OCI-M2 (cell line): ENCODE measurements around the gene TDRD9.

Experiments used
- DNase-seq: peaks from one replicate; lab custom pipeline; 2025; ENCODE audit not compliant: unreplicated experiment; lab: John Stamatoyannopoulos, UW

TDRD9 gene

DNA sequence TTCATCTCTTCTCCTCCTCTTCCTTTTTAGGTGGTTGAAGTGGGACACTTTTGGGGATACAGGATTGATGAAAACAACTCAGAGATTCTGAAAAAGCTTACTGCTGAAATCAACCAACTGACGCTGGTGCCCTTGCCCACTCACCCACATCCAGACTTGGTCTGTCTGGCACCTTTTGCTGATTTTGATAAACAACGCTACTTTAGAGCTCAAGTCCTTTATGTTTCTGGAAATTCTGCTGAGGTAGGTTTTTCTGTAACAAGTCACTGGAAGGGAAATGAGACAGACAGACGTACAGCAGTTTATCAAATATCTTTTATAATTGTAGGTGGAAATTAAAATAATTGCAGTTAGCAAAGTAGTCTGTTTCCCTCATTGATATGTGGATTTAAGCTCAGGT lies 97.3 kb downstream of the TDRD9 start:
- DNase-seq, result no peak

DNA sequence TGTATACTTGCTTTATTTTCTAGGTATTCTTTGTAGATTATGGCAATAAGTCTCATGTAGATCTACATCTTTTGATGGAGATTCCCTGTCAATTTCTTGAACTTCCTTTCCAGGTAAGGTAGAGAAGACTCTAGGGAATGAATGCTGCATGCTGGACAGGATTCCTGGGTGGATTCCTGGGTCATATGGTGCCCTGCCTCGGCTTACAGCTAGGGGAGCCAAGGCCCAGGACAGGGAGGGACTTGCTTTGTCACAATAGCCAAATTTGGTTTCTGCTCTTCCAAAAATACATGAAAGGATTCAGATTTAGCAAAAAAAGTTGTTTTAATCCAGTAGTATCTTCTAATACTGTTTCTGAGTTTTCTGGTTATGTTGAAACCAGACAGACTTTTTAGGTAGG lies 97.8 kb downstream of the TDRD9 start:
- DNase-seq, result no peak

DNA sequence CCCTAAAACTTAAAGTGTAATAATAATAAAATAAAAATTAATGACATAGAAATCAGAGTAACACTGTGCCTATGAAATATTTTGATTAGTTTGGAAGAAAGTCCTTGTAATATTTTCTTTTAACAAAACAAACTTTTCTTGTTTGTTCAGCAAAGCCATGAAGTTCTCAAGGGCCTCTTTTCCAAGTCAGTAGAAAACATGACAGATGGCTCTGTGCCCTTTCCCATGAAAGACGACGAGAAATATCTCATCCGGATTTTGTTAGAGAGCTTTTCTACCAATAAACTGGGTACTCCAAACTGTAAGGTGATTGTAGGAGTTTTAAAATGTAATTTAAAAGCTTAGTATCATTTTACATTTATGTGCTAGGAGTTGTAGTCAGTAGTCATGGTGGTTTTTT lies 102.7 kb downstream of the TDRD9 start:
- DNase-seq, result no peak

DNA sequence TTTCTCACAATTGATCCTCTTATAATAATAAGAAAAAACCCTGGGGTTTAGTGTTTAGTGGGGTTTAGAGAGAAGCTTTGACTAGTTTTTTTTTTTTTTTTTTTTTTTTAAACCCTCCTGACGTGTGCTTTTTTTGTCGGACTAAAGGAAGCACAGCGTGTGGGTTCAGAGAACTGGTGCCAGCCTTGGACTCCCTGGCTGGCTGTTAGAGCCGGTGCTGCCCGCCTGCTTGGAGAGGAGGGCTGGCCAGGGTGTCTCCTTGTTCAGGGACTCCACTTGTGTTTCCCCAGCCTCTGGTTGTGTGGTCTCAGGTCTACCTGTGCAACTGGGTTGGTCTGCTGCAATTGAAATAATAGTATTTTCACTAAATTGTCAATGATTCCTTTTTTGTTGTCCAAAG lies 103.1 kb downstream of the TDRD9 start:
- DNase-seq, result no peak

DNA sequence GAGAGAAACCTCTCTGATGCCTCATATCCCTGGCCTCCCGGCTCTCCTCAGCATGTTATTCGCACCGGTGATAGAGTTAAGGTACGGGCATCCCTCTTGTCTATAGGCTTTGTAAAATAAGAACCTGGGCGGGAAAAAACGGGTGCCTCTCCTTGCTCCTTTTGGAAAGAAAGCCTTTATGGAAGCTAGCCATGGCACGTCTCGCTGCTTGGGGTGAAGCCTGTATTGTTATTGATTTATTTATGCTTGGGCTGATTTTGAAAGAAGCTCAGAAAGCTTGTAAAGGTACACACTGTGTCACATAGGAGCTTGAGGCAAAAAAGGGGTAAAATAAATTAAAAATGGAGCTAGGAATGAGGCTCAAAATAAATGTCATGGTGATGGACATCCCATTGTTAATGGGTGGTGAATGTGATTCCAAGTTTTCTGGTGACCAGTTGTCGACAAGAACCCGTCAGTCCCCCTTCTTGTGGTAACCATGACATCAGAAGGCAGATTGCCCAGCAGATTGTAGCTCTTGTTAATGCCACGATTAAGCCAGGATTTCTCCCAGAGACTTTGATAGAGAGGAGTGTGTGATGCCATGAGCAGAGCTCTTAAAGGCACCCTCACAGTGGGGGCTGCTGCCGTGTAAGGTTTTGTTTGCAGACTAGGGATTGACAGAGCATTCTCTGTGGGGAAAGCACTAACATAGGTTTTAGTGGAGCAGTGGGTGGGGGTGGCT lies 106.9 kb downstream of the TDRD9 start:
- DNase-seq, result no peak

DNA sequence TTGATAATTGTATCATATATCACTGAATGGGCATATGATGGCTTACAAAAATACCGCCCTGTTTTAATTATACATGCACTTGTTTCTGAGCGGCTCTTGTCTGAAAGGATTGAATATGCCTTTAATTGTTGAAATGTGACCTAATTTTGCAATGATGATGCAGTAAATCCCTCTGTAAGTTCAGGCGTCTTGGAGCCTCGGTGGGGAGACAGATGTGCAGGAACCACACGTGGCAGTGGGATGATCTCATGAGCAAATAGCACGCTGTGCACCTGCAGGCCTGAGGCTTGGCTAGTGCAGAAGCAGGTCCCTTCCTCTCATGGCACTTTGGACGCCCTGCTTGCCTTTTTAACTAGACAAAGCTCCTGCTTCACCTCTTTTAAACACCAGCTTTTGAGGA lies 108.0 kb downstream of the TDRD9 start:
- no peak for DNase-seq

DNA sequence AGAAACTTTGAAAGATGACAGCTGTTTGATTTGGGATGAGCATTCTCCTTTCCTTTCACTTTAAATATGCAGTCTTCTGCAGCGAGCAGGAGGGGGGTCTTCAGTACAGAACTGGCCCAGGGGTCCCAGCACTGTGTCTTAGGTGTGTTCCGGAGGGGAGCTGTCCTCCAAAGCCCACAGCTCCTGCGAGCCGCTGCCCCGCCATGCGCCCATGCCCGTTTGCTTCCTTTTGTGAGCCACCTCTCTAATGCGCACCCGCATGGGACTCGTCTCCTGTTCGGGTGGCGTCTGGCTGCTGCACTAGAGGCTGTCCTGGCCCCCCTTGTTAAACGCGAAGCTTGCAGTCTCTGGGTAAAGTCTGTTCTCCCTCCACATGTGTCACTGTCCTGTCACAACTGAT lies 108.8 kb downstream of the TDRD9 start:
- DNase-seq, result no peak

DNA sequence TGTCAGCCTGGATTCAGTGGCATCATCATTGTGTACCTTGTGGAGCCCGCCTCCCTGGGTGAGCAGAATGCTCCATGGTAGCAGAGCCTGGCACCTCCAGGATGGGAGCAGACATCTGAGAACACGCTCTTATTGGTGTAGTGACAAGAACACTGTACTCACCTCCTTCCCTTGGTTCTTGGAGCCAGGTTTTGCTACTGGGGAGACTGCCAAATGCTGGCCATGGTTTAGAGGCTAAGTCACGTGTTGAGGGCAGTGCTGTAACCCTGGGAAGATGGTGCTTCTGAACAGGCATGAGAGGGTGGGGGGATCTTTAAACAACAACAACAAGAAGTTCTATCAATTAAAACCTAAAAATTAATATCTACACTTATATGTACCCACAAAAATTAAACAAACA lies 109.6 kb downstream of the TDRD9 start:
- DNase-seq, result no peak

DNA sequence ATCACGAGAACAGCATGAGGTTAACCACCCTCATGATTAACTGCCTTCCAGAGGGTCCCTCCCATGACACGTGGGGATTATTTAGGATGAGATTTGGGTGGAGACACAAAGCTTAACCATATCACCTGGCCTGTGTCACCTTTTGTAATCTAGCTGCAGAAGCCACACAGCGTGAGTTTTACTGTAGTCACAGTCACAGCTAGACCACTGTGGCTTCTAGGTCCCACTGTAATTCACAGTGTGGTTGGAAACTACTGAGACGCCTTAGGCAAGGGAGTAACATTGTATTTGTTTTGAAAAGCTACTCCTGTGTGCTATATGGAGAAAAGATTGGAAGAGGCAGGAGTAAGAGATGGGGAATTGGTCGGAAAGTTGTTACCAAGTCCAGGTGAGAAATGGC lies 111.0 kb downstream of the TDRD9 start:
- DNase-seq, result no peak

DNA sequence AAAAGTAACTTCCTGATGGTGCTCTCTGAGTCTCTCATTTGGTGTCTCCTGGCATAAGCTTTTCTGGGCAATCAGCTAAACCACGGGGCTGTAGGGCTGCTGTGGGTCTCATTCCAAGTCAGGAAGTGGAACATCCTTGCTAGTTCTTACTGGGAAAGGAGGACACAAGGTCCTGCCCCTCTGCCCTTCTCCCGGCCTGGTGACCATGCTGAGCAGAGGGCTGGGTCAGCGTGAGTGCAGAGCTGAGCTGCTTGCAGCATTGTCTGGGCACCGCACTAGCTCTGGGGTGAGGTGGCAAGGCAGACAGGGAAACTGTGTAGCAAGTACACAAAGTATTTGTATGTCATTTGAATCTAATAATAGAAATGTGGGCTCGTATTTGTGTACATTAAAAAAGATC lies 112.3 kb downstream of the TDRD9 start:
- no peak for DNase-seq

DNA sequence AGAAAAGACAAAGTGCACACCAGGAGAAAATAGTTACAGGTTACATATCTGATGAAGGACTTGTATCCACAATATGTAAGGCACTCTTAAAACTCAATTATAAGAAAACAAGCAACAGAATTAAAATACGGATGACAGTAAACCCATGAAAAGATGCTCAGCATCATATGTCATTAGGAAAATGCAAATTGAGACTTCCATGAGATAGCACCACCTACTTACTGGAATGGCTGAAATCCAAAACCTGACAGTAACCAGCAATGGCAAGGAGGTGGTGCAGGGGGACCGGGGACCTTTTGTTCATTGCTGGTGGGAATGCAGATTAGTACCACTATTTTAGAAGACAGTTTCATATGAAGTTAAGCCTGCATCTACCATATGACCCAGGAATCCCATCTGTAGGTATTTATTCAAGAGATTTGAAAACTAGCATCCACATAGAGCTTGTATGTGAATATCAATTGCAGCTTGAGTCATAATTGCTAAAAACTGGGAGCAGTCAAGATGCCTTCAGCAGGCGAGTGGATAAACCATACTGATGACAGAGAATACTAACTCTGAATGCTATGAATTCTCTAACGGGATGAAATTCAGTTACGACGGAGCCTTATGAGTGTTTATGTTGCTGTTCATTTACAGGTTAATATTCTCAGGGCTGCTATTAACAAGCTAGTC lies 113.3 kb downstream of the TDRD9 start:
- DNase-seq, result no peak

DNA sequence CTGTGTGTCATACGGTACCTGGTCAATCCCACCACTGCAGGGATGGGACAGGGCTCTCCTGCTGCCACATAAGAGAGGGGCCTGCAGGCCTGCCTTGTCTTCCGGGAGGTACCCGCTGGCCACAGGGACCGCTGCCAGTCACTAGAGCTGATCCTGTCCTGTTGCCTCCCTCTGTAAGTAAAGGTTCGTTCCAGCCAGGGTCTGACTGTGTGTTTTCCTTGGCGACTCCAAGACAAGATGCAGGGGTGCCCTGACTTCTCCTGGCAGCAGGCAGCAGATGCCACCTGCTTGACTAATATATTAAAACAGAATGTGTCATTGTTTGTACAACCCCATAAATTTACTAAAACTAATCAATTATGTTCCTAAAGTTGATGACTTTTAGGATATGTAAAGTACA lies 115.8 kb downstream of the TDRD9 start:
- no peak for DNase-seq

DNA sequence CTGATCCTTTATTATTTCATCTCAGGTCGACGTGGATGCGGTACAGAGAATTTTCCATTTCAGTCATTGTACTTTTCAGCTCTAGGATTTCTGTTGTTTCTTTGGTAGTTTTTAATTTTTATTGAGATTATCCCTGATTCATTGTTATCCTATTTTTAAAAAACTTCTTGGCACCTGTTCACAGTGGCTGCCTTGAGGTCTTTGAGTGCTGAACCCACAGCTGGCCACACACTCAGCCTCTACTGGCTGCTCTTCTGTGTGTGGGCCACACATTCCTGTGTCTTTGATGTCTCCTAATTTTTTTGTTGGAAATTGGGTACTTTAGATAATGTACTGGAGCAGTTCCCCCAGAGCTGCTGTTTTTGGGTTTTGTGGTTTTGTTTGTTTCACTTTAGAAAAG lies 119.5 kb downstream of the TDRD9 start:
- no peak for DNase-seq

DNA sequence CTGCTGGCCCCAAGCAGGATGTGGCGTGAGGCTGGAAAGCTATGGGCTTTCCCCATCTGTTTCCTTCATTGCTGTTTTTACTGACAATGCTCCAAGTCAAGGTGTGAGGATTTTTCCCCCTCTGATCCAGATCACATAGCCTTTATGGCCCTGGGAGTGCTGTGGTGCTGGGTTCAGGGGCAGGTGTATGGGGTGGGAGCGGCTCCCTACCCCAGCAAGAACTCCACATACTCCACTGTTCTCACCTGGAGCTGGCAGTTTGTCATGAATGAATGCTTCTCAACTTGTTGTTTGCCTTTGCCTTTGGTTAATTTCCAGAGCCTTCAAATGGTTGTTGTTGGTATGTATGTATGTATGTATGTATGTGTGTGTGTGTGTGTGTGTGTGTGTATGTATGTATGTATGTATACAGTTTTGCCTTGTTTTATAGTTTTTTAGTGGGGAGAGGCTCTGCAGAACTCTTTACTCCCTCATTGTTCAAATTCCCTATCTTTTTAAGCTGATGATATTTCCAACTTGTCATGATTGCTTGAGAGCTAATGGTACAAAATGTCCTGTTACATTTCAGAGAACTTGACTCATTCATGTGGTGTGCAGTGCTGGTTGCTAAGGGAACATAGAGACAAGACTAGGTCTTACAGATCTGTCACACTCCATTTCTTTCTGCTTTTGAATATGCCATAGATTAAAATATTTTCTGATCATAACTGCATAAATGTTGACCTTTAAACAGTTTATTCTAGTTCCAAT lies 120.7 kb downstream of the TDRD9 start:
- DNase-seq, result no peak

DNA sequence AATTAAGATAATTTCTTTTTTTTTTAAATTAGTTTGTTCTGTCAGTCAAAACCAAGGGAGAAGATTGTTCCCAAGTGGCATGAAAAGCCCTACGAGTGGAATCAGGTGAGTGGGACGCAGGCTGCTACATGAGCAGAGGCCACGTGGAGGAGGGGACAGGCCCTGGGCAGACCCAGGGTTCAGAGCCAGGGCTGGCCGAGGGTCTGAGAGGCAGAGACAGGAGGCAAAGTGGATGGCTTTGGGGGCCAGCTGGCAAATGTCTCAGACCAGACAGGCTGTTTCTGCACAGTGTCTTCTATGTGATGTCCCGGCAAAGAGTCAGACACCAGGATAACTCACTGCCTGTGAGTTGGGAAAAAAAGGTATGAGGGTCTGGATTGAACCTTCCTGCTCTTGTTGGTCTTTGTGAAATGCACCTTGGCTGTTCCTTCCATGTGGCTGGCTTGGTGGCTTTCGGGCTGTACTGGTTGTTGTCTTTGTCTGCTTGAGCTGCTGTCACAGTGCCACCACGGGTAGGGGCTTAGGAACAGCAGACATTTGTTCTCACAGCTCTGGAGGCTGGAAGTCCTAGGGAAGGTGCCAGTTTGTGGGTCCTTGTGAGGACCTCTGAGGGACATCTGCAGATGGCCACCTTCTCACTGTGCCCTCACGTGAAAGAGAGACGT lies 121.5 kb downstream of the TDRD9 start:
- no peak for DNase-seq

DNA sequence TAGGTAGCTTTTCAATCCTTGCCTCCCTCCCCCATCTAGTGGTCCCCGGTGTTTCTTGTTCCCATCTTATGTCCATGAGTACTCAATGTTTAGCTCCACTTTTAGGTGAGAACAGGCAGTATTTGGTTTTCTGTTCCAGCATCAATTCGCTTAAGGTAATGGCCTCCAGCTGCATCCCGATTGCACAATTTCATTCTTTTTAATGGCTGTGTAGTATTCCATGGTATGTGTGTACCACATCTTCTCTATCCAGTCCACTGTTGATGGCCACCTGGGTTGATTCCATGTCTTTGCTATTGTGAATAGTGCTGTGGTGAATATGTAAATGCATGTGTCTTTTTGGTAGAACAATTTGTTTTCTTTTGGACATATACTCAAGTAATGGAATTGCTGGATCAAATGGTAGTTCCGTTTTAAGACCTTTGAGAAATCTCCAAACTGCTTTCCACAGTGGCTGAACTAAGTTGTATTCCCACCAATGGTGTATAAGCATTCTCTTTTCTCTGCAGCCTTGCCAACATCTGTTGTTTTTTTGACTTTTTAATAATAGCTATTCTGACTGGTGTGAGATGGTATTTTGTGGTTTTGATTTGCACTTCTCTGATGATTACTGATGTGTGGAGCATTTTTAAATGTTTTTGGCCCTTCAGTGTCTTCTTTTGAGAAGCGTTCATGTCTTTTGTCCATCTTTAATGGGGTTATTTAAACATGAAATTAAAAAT lies 123.0 kb downstream of the TDRD9 start:
- no peak for DNase-seq

DNA sequence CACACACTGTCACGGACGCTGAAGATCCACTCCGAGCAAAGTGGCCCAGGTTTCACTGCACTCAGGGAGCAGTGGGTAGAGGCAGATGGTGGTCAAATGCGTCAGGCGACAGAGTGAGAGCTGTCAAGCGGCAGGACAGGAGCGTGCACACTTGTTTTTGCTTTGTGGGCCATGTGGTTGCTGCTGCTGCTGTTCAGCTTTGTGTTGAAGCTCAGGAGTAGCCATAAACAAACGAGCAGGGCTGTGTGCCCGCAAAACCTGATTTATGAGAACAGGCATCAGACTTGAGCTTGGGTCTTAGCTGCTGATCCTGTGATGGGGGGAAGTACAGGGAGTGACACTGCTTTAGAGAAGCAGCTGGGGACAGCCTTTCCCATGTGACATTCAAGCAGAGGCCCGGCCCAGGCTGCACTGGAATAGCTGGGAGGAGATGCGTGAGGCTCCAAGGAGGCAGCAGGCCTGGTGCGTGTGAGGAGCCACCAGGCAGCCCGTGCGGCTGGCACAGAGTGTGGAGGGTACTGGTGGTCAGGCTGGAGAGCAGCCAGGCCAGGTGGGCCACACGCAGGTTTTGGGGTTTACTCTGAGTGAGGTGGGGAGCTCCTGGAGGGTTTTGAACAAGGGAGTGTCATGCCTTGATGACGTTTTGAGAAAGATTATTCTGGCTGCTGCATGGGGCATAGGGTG lies 126.1 kb downstream of the TDRD9 start:
- DNase-seq, result no peak

DNA sequence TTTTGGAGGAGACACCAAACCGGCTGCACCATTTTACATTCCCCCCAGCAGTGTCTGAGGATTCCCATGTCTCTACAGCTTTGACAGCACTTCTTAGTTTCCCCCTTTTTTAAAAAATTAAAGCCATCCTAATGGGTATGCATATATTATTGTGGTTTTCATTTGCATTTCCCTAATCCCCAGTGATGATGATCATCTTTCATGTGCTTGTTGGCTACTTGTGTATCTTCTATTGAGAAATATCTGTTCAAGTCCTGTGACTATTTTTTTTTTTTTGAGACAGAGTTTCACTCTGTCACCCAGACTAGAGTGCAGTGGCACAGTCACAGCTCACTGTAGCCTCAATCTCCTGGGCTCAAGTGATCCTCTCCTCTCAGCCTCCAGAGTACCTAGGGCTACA lies 134.0 kb downstream of the TDRD9 start:
- DNase-seq, result no peak

DNA sequence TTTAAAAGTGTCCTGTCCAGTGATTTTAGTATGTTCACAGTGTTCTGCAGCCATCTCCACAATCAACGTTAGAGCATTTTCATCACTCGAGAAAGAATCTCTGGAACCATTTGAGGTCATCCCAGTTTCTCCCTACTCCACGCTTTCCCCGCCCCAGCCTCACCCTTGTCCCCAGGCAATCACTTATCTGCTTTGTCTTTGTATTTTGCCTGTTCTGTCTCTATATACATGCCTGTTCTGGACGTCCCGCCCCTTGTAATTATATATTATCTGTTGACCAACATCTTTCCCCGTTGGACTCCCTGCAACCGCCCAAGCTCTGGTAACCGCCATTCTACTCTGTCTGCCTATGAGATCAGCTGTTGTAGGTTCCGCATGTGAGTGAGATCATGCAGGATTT lies 135.7 kb downstream of the TDRD9 start:
- DNase-seq, result no peak

DNA sequence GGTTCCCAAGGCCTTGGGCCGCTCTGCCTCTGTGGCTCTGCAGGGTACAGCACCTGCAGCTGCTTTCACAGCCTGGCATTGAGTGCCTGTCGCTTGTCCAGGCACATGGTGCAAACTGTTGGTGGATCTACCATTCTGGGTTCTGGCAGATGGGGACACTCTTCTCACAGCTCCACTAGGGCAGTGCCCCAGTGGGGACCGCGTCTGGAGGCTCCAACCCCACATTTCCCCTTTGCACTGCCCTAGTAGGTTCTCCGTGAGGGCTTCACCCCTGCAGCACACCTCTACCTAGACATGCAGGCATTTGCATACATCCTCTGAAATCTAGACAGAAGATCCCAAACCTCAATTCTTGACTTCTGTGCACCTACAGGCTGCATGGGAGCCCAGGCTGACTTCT lies 138.0 kb downstream of the TDRD9 start:
- DNase-seq, result no peak
